Esophagus muscularis mucosa (tissue), 4 donors: Measurements from ENCODE around the gene DDX39A. TPM values are rescaled to one million over a fixed set of nuclear protein-coding genes. Genes with fewer than 3 reads are reported as not detected.

Experiments used
- DNase-seq: peaks from one replicate; pipeline ENCODE4 v3.0.0-alpha.2; 2017; ENCODE audit errors: extremely low spot score
- H3K27ac ChIP-seq, 4 donors: fragments of 200-600 bp; sonication (generic); replicated peaks in 1 of 4; 1 replicate in 3 of 4; 2 replicates in 1 of 4; pipeline ENCODE4 v1.5.1; 2016 to 2019; ENCODE audit warnings: mild to moderate bottlenecking in 1 of 4
- H3K27me3 ChIP-seq, 4 donors: fragments of 200-600 bp; sonication (generic); one replicate each; pipeline versions ENCODE4 v1.5.1 to v1.6.0; 2016 to 2019
- H3K36me3 ChIP-seq, 4 donors: fragments of 200-600 bp; sonication (generic); one replicate each; pipeline ENCODE4 v1.5.1; 2016 to 2019
- H3K4me1 ChIP-seq, 4 donors: fragments of 200-600 bp; sonication (generic); one replicate each; pipeline ENCODE4 v1.5.1; 2016 to 2019
- H3K4me3 ChIP-seq, 4 donors: fragments of 200-600 bp; sonication (generic); 1 replicate in 2 of 4; 2 replicates in 2 of 4; pipeline ENCODE4 v1.5.1; 2016 to 2019; ENCODE audit warnings: mild to moderate bottlenecking in 4 of 4, moderate library complexity in 1 of 4
- H3K9me3 ChIP-seq, 4 donors: fragments of 200-600 bp; sonication (generic); 1 replicate in 3 of 4; 2 replicates in 1 of 4; pipeline ENCODE4 v1.5.1; 2016 to 2019
- CTCF ChIP-seq, 3 experiments: fragments of 200-600 bp in 2 of 3; fragments of 450-650 bp in 1 of 3; sonication (generic) in 2 of 3; IDR thresholded peaks; one replicate each; pipeline ENCODE4 v1.5.1; 2017 to 2019; ENCODE audit warnings: antibody characterized with exemption in 3 of 3, mild to moderate bottlenecking in 2 of 3, moderate library complexity in 1 of 3
- EP300 ChIP-seq: sonication (generic); formaldehyde crosslinking; IDR thresholded peaks from one replicate; pipeline ENCODE4 v1.6.1; 2017; ENCODE audit warnings: antibody characterized with exemption
- POLR2A ChIP-seq: fragments of 450-650 bp; IDR thresholded peaks from one replicate; pipeline ENCODE4 v1.6.1; 2017; ENCODE audit warnings: antibody characterized with exemption, moderate library complexity, mild to moderate bottlenecking, low read depth
- POLR2AphosphoS5 ChIP-seq, 2 donors: sonication (generic); formaldehyde crosslinking; IDR thresholded peaks; one replicate each; pipeline ENCODE4 v1.6.1; 2017; ENCODE audit warnings: antibody characterized with exemption in 2 of 2
- WGBS: methylation state at CpG from one replicate; pipeline ENCODE4 v1.1.5; 2018; 5-methylcytosine and 5-hydroxymethylcytosine counted together
- intact Hi-C: fragments of 100-400 bp; cut with DNase I; formaldehyde crosslinking; loops from one replicate; pipeline ENCODE4 v1.15.1; 2023
- total RNA-seq, 4 donors: library from RNA; depleted of rRNA; stranded (reverse); fragments of >200 nt; gene quantifications; one replicate each; pipeline versions ENCODE4 v1.1.0 to v1.2.1, GENCODE V29; 2016

Gene DDX39A
- total RNA-seq, 4 donors from 2014 or later: 39.3 to 56.3 (median 42.1) TPM

DNA sequence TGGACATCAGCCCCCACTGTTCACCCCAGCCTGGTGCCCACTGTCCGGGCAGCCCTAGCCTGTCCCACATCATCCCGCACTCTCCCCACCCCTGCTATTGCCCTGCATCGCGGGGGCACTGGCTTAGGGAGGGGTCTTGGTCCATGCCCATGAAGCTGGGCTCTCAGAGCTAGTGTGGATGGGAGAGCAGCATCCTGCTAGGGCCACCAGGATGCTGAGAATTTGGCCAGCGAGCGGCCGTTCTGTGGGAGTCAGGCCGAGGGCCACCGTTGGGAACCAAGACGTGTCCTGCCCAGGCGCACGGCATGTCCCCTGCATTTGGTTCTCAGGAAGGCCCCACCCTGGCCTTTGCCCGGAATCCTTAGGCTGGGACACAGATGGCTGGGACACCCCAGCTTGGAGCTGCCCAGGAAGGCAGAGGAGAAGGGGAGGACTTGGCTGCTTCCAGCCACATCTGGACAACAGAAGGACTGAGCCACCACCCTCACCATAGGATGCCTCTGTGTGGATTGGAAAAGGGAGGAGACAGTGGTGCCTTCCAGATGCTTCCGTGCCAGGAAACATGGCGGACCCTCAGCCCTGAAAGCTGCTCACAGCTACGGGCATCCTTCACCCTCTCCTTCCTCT is 23.3 kb downstream of the DDX39A start:
- Histone ChIP-seq H3K27ac (no peak overlapping the region), H3K36me3 (peaks cover 18 to 83% (median 75%) of the 10 kb centered on the region in 4 donors), H3K4me3 (no peak overlapping the region), H3K9me3 (no peaks in the 10 kb centered on the region), H3K27me3 (no peaks in the 10 kb centered on the region), H3K4me1 (no peaks in the 10 kb centered on the region)
- TF ChIP-seq POLR2A (no peak), POLR2AphosphoS5 (IDR thresholded peaks at IDR 0.05) (no peak), EP300 (no peak), CTCF (IDR thresholded peaks at IDR 0.05) (no peak)
- WGBS: 94% methylated on average over 14 of the region's 16 CpGs
- no peak for DNase-seq
- intact Hi-C loops: no loop called here

DNA sequence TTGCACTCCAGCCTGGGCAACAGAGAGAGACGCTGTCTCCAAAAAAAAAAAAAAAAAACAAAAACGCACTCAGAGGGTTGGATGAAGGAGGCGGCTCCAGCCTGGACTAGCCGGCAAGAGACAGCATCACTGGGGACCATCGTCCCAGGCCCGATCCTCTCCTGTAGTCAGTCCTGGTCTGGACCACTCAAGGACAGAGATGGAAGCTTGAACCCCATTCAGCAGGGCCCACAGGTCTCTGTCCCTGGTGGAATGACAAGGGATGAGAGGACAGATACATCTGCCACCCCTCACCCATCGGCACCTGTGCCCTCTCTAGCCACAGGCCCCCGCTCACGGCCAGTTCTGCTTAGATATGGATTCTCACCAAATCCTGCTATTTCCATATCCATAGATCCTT is 23.9 kb downstream of the DDX39A start:
- Histone ChIP-seq H3K36me3 (peaks cover 23 to 83% (median 75%) of the 10 kb centered on the region in 4 donors), H3K4me3 (no peak overlapping the region), H3K4me1 (no peaks in the 10 kb centered on the region), H3K27ac (no peak overlapping the region), H3K9me3 (no peaks in the 10 kb centered on the region), H3K27me3 (no peaks in the 10 kb centered on the region)
- no peak for TF ChIP-seq POLR2AphosphoS5 (IDR thresholded peaks at IDR 0.05)
- no peak for TF ChIP-seq POLR2A
- no peak for TF ChIP-seq CTCF (IDR thresholded peaks at IDR 0.05)
- TF ChIP-seq EP300: no peak
- no peak for DNase-seq
- intact Hi-C loops: no loop called here
- WGBS: 87% methylated on average over 9 of the region's 9 CpGs

DNA sequence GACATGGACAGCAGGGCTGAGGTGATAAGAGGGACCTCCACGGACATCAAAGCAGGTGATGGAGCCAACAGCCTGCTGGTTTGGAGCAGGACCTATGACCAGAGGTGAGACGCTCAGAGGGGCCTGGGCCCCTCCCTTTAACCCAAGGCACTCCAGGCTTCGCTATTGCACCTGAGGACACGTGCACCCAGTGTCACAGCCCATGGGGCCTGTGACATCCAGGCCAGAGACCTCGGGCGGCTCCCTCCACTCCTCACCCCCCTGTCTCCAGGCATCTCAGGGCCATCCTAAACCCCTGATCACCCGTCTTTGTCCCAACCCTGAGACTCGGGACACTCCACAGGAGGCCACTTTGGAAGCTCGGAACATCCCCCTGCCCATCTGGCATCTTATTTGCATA is 25.0 kb downstream of the DDX39A start:
- no peak for DNase-seq
- Histone ChIP-seq H3K9me3 (no peaks in the 10 kb centered on the region), H3K27ac (no peak overlapping the region), H3K36me3 (peaks cover 23 to 81% (median 75%) of the 10 kb centered on the region in 4 donors), H3K27me3 (no peaks in the 10 kb centered on the region), H3K4me3 (no peak overlapping the region), H3K4me1 (no peaks in the 10 kb centered on the region)
- TF ChIP-seq POLR2A (no peak), POLR2AphosphoS5 (IDR thresholded peaks at IDR 0.05) (no peak), CTCF (IDR thresholded peaks at IDR 0.05) (no peak), EP300 (no peak)
- 89% methylated on average over 7 of the region's 9 CpGs for WGBS
- intact Hi-C loops: no loop called here

DNA sequence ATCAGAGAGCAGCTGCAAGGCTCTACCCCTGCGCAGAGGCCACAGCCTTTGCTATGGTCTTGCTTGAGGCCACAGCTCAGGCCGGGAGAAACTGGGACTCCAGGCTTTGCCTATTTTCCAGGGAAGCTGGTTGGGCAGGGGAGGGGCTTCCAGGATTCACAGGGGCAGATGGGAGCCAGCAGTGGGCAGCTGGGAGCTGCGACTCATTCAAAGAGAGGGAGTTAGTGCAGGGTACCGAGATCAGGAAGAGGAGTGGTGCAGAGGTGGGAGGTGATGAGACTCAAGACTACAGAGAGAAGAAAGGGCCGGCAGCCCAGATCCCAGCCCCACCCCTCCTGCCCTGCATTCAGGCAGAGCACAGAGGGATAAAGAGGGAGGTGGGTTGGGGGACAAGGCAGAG is 25.8 kb downstream of the DDX39A start:
- Histone ChIP-seq H3K9me3 (no peaks in the 10 kb centered on the region), H3K36me3 (peaks cover 23 to 79% (median 76%) of the 10 kb centered on the region in 4 donors), H3K4me1 (no peaks in the 10 kb centered on the region), H3K27me3 (no peaks in the 10 kb centered on the region), H3K4me3 (no peak overlapping the region), H3K27ac (no peak overlapping the region)
- intact Hi-C loops: no loop called here
- WGBS: 61% methylated on average over 5 of the region's 5 CpGs
- DNase-seq: no peak
- TF ChIP-seq CTCF (IDR thresholded peaks at IDR 0.05) (no peak), POLR2AphosphoS5 (IDR thresholded peaks at IDR 0.05) (no peak), POLR2A (no peak), EP300 (no peak)
